IPS DF 4.7 (cell line): Measurements from ENCODE around the gene UBL3.

ENCODE experiments used
- DNase-seq: peaks from one replicate; pipeline ENCODE4 v3.0.0-alpha.2; 2013; ENCODE audit warnings: low spot score; ENCODE audit errors: extremely low read depth

UBL3 gene

DNA sequence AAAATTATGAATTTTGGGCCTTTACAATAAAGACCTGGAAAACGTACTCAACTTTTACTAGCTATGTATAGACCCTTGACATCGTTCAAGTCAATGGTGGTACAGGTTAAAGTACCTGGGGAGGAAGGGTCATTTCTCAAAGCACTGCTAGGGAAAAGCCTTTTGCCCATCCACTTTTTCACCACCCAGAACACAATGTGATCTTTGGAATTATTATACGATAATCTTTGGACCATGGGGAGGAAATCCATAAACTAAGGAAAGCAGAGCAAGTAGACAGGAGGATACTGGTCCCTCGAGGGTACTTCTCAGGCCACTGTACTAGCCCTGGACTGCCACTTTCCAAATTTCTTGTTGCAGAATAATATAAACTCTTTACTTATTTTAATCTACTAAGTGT lies 39.5 kb downstream of the UBL3 start:
- DNase-seq = no peak

DNA sequence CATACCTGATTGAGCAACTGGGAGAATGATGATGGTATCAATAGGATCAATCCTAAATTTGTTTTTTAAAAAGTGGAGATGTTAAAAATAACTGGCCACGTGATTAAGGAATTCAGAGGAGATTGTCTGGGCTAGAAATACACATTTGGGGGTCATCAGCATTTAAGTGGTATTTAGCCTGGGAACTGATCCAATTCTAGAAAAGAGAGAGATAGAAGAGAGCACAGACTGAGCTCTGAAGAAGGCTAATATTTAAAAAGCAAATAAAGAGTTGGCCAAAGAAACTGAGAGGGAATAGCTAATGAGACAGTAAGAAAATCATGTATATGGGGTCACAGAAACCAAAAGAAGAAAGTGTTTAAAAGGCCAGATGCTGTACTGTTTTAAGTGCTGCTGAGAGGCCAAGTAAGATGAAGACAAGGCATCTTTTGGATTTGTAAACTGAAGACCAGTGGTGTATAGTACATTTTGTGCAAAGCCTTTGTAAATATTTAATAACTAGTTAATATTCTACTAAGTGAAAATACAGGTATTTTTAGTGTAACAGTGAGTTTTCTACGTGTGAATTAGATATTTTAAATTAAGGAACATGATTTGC lies 40.2 kb downstream of the UBL3 start:
- no peak for DNase-seq

DNA sequence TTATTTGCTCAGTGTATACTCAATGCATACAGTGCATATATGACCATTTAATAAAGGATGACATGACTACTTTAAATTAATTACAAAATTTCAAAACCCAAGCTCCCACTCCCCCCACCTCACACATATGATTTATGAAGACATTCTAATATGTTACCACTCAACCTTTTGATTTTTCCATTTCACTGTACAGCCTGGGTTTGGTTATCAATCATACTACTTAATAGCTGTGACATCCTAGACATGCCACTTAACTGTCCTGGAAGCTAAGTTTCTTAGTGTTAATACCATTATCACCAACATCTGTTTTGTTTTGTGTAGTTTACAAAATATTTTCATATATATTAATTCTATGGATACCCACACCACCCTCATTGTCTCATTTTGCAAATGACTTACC lies 42.2 kb downstream of the UBL3 start:
- no peak for DNase-seq

DNA sequence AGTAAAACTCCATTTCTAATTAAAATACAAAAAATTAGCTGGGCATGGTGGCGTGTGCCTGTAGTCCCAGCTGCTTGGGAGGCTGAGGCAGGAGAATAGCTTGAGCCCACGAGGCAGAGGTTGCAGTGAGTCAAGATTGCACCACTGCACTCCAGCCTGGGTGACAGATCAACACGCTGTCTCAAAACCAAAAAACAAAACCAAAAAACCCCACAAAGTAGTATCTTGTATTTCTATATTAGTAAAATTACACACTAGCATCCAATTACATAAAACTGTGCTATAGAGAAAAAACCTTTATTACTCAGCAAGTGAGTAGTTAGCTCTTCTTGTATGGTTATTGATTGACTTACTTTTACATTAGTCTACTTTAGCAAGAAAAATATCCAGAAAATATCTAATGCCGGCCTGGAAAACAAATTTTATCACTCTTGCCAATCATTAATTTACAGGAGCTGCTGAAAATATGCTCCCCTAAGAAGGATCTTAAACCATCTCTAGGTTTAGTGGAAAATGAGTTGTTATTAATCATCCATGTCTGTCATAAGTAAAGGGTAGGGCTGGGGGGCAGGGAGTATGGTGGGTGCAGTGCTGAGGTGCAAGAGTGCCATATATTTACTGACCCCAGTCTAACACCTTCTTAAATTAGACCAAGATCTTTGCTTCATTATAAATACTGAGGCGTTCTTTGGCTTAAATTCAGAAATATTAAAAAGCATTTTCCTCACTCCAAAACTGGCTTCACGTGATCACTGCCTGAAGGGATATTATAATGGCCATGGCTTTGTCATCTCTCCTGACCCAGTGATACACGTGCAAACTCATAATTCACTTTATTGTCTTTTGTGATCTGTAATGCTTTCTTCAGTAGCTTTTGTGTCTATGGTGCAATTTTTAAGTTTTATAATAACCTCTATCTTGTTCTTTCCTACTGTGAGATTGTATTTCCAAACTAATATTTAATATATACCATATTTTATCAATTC lies 44.1 kb downstream of the UBL3 start:
- DNase-seq = no peak

DNA sequence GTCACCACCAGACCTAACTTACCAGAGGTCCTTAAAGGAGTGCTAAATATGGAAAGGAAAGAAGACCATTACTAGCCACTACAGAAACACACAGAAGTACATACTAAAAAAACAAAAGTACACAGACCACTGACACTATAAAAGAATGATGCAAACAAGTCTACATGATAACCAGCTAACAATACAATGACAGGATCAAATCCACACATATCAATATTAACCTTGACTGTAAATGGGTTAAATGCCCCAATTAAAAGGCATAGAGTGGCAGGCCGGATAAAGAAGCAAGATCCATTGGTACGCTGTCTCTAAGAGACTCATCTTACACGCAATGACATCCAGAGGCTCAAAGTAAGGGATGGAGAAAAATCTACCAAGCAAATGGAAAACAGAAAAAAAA lies 47.2 kb downstream of the UBL3 start:
- no peak for DNase-seq

DNA sequence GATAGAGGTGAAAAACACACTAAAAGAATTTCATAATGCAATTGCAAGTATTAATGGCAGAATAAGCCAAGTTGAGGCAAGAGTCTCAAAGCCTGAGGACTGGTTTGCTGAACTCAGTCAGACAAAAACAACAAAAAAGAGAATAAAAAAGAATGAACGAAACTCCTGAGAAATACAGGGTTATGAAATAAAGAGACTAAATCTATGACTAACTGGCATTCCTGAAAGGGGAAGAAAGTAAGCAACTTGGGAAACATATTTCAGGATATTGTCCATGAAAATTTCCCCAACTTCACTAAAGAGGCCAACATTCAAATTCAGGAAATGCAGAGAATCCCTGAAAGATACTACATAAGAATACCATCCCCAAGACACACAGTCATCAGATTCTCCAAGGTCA lies 47.8 kb downstream of the UBL3 start:
- DNase-seq = no peak

DNA sequence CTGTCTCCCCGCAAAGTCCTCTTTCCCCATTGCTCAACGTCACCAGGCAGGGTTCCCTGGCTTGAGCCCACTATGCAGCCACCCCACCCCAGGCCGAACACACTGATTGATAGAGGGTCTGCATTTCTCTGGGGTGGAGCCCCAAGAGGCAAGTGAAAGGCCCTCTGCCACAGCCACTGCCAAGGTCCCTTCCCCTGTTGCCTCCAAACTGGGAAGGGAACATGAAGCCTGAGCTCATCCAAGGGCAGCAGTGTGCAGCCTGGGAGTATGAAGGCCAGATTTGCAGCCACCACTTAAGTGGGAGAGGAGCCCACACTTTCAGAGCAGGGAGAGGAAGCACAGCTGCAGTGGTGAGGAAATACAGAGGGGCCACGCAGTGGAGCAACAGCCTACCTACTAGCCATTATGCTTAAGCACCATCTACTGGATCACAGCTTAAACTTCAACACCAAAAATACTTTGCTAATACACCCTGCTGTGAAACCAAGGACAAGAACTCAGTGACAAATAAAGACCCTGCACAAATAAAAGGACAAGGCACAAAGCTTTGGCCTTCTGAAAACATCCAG lies 48.6 kb downstream of the UBL3 start:
- DNase-seq = no peak

DNA sequence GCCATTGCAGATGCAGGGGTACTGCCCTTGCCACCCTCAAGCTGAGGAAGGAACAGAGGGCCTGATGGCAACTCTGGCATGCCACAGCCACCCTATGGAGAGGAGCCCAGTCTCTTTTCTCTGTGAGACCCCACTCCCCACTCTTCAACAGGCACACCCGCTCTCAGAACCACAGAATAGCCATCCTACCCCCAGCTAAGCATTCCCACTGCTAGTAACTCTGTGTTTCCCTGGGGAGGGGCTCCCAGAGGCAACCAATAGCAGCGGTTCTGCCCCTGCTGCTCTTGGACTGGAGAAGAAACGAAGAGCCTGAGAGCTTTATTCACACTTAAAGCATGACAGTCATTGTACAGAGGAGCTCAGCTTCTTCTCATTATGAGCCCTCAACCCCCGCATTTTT lies 49.3 kb downstream of the UBL3 start:
- DNase-seq = no peak

DNA sequence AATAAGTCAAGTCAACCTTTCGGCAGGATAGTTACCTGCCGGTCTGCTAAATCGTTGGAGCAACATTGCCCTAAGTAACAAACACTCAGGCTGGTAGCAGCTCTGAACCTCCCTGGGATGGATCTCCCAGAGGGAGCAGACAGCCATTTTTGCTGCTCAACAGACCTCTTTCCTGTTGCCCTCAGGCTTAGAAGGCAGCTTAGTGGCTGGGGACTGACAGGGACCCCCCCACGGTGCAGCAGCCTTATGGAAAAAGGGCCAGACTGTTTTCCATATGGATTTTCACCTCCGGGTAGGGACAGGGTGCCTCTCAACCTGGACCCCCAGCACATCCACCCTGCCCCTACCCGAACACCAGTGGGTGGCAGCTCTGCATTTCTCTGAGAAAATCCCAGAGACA lies 49.7 kb downstream of the UBL3 start:
- DNase-seq = no peak

DNA sequence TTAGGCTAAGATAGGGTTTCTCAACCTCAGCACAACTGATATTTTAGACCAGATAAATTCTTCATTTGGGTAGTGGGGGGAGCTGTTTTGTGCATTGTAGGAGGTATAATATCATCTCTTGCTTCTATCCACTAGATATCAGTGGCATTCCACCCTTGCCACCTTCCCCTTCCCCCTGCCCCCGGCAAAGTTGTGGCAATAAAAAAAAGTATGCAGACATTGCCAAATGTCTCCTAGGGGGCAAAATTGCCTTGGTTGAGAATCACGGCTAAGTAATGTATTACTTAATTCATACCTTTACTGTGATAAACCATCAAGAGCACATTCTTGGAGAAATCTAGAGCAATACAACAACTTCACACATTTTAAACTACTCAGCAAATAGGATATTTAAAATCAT lies 51.4 kb downstream of the UBL3 start:
- DNase-seq = no peak

DNA sequence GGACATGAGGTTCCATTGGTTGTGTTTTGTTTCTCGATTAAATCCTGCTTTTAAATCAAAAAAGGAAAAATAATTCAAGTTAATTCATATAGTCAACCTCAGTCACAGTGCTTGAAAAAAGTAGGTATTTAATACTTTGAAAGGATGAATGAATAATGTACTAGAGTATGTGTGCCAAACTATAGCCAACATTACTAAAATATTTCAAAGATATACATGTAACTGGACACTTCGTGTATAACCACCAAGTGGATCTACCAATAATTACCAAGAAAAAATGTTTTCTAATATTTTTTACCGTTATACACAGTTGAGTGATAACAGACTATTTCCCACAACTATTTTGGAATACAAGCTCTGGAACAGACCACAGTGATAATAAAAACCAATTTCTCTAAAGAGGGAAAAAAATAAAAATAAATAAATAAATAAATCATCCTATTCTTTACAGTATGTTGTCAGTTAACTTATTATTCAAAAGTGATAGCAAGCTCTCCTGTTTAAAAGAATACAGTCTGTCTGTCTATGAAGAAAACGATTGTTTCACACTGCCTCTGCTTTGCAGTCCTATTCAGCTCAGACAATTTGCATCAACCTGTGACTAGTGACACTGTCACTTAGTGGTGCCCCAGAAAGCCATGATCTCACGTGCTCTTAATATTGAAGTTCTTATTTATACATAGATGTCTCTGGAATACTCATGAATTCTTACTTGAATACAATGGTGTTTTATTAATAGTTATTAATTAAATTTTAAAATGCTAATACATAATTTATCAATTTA lies 58.2 kb downstream of the UBL3 start:
- no peak for DNase-seq

DNA sequence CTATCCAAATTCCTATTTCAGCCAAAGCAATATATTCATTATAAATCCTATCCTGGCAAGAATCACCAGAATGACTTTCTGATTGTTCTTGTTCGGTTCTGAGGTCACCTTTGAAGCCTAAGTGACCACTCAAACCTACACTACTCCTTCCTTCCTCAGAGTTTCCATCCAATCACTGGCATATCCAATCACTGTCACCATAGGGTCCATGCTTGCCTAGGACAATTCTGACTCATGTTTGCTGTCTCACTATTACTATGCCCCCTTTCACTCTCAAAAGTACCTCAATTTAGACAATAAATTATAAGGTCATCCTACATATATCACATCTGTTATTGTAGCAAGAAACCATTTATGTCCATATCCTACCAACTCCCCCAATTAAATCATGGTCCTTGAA lies 58.9 kb downstream of the UBL3 start:
- DNase-seq = no peak

DNA sequence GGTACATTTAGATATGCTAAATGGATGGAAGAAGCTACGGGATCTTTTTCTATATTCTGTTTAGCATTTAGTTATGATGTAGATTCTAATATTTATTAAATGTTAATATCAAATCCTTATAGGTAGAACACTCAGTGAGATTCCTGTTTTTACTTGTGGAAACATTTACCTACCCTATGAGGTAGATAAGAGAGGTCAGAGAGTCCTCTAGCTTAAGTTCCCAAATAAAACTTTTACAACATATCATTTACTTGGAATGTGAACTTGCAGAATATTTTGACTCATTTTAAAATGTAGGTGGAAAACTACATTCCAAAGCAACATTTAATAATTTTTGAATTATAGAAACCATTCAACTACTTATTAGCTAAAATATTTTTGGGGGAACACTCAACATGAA lies 63.7 kb downstream of the UBL3 start:
- DNase-seq = no peak

DNA sequence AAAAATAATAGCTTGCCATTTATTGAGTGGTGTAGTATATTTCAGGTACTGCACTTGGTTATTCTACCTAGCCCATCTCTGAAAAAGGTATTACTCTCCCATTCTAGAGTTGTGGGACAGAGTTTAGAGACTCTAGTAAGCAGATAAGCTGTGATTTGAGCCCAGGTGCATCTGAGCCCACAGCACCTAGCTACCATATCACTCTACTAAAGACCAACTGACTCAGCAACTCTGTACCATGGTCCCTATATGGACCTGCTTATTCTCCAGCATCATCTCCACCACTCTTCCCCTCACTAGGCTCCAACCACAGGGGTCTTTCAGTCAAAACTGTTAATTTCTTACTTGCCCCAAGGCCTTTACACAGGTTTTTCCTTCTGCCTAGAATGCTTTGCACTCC lies 64.4 kb downstream of the UBL3 start:
- DNase-seq = no peak

DNA sequence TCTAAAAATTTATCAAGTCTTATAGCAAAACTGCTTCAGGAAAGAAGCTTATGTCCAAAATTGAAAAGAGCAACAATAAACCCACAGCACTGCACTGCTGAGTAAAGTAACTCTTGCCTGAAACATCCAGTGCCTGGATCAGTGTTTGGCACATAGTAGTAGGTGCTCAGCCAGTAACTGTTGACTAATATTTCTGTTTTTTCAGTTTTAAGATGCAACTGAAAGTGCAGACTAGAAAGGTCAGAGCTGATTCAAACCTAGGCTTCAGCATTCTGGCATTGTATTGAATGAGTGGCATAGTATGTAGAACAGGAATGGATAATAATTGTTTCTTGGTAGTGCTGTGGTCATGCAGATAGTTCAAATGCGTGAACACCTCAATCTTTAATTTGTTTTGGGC lies 67.6 kb downstream of the UBL3 start:
- DNase-seq = no peak

DNA sequence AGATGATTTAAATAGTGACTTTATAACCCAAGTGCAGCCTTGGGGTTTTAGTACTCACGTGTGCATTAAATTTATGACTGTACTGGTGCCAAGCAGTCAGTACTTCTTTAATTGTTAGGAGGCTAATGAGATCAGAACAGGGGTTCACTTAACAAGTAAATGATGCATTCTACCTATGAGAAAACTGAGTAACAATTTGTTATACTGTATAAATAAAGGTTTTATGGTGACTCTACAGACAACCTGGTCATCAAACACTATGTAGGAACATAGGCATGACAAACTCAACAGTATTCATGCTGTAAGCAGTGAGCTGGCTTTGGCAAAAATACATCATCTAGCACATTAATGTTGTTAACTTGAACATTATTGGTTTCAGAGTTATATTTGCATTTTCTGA lies 75.6 kb downstream of the UBL3 start:
- no peak for DNase-seq

DNA sequence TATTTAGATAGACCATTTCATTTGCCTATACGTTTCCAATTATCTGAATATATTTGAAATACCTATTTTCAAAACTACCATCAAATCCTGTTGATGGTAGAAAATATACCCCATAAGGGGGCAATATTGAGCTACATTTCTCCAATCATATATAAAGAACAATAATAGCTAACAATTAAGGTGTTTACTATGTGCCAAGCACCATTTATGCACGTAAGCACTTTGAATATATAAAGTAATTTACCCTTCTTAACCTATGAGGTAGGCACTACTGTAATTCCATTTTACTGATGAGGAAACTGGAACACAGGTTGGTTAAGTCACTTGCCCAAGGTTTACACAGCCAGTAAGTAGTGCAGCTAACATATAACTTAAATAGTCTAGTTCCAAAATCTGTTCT lies 79.2 kb downstream of the UBL3 start:
- DNase-seq = no peak

DNA sequence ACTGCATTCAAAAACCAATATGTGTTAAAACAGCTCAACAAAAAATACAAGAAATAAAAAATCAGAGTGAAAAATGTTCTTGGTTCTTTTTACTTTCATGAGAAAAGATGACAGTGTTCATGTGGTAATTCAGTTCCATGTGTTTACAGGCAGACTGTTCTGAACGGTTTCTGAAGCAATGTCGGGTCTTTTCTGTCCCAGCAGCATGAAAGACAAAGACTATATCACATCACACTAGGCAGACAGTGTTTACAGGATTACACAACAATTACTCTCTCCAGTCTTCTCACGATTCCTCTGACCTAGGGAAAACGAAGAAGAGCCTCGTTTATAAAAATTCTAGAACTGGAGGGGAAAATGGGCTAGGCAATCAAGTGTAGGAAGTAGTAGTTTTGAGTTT lies 83.4 kb downstream of the UBL3 start:
- DNase-seq = no peak

DNA sequence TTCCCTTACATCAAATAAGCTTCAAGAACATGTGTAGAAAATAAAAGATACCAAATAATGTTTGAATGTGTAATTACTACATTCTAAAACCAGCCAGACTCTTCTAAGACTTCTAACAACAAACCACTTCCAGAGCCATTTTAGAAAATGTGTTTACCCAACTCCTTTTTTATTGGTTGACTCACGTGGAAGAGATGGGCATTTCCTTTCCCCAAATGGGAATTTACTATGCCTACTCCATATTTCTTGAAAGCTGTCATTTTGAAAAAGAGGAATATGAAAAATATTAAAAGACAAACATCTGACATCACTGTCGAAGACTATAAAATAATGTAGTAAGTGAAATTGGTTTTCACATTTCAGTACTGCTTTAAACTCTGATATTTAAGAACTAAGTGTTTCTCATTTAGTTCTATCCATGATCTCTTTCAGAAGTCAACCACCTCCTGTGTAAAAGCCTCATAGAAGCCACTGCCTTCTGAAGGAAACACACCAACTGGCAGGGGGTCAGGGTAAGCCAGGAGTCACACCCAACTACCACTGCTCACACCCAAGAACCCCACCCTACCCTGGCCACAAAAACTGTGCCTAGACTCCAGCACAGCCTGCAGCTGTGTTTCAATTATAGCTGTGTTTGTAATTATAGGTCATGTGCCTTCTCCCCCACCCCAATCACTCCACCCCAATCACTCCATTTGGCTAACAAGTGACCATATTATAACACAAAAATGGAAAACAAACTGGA lies 86.8 kb downstream of the UBL3 start:
- no peak for DNase-seq

DNA sequence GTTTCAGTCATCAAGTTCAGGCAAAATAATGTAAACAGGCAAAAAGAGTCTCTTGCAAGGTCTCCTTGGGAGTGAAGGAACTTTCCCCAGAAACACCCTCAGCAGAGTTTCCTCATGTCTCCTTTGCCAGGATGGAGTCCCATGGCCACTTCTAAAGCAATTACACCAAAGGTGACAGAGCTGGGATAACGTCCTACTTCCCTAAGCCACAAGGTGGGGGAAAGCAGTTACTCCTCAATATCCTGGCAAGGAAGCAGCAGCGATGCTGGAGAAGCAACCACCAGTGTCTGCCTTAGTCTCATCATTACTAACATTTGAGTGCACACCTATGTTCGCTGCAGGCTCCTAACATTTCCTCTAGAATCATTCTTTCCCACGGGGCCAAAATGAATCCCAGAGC lies 88.6 kb downstream of the UBL3 start:
- DNase-seq = no peak

DNA sequence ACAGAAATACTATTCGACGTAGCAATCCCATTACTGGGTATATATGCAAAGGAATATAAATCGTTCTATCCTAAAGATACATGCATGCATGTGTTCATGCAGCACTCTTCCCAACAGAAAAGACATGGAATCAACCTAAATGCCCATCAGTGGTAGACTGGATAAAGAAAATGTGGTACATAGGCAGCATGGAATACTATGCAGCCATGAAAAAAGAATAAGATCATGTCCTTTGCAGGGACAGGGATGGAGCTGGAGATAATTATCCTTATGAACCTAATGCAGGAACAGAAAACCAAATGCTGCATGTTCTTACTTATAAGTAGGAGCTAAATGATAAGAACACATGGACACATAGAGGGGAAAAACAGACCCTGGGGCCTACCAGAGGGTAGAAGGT lies 89.3 kb downstream of the UBL3 start:
- no peak for DNase-seq
